PC-9 (cell line): ENCODE data around the gene ACSS2.

Source experiments
- CTCF ChIP-seq: fragments of 200-600 bp; sonication (generic); conservative IDR thresholded peaks from 2 replicates; pipeline ENCODE4 v1.6.1; 2017; ENCODE audit warnings: mixed run types, antibody characterized with exemption, mild to moderate bottlenecking, moderate library complexity
- EZH2 ChIP-seq: fragments of 200-600 bp; sonication (generic); IDR thresholded peaks from 2 replicates; pipeline ENCODE4 v1.8.0; 2017; ENCODE audit warnings: antibody characterized with exemption, low read depth

GRCh38 chr20:34875642-34876405 is 588 bp upstream of the ACSS2 start:
- peak; percentile 47 for TF ChIP-seq CTCF
- TF ChIP-seq EZH2, result no peak
